HG03439 (cell line): ENCODE results near the gene FZD4.
"Not testable (repeated sequence)": the region's sequence is repeated elsewhere in the genome, so short reads cannot be mapped to it uniquely, and the experiment has no call there.

Source experiments
- ATAC-seq: cut with Tn5 transposase; IDR thresholded peaks from one replicate; pipeline ENCODE4 v1.9.1; 2021; ENCODE audit warnings: mild to moderate bottlenecking, moderate library complexity; ENCODE audit not compliant: unreplicated experiment

Gene FZD4

GRCh38 chr11:86977441-86978050 is 22.4 kb upstream of the FZD4 start:
- ATAC-seq, result no peak

DNA sequence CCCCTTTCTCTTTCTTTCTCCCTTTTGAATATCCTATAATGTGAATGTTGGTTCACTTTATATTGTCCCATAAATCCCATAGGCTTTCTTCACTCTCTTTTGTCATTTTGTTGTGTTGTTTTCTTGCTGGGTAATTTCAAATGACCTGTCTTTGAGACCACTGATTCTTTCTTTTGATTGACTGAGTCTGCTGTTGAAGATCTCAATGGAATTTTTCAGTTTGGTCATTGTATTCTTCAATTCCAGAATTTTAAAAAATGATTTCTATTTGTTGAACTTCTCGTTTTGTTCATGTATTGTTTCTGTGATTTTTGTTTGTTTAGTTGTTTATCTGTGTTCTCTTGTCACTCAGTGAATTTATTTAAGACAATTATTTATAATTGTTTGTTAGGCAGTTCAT is 17.5 kb upstream of the FZD4 start:
- no peak for ATAC-seq

GRCh38 chr11:86969258-86969657 is 14.1 kb upstream of the FZD4 start:
- ATAC-seq, result no peak

DNA sequence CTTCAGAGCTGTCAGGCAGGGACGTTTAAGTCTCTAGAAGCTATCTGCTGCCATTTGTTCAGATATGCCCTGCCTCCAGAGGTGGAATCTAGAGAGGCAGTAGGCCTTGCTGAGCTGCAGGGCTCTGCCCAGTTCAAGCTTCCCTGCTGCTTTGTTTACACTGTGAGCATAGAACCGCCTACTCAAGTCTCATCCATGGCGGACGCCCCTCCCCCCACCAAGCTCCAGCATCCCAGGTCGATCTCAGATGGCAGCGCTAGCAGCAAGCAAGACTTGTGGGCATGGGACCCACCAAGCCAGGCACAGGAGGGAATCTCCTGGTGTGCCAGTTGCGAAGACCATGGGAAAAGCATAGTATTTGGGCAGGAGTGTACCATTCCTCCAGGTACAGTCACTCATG is 12.4 kb upstream of the FZD4 start:
- not testable (repeated sequence) for ATAC-seq

DNA sequence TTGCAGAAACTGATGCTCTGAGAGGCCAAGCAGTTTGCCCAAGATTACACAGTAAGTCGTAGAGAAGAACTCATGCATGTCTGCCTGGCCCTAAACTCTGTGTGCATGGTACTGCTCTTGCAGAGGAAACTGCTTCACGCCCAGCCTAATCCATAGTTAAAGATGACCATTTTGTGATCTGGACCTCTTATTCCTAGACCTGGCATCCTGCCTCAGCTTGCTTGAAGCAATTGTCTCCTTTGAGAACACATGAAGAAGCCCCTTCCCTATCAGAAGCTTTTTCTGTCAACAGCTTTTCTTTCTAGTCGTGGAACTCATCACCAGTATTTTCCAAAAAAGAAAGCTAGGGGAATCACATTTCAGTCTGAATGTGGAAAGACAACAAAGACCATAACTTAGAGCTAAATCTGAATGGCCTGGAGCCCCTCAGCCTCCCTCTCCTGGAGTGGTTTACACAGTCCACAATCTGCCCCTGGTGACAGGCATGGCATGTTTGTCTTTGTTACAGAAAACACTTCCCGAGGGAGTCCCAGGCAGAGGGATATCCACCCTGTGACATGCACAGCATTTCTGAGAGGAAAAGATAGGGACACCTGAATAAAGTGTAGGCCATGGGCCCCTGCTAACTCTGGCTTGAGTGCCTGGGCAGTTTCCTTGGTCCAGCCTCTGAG is 2.9 kb upstream of the FZD4 start:
- no peak for ATAC-seq

- no peak for ATAC-seq
Observed at GRCh38 chr11:86956905-86957195, 1.7 kb upstream of the FZD4 start.

- ATAC-seq, result no peak
Observed at GRCh38 chr11:86955111-86955360, 159 bp downstream of the FZD4 start.

DNA sequence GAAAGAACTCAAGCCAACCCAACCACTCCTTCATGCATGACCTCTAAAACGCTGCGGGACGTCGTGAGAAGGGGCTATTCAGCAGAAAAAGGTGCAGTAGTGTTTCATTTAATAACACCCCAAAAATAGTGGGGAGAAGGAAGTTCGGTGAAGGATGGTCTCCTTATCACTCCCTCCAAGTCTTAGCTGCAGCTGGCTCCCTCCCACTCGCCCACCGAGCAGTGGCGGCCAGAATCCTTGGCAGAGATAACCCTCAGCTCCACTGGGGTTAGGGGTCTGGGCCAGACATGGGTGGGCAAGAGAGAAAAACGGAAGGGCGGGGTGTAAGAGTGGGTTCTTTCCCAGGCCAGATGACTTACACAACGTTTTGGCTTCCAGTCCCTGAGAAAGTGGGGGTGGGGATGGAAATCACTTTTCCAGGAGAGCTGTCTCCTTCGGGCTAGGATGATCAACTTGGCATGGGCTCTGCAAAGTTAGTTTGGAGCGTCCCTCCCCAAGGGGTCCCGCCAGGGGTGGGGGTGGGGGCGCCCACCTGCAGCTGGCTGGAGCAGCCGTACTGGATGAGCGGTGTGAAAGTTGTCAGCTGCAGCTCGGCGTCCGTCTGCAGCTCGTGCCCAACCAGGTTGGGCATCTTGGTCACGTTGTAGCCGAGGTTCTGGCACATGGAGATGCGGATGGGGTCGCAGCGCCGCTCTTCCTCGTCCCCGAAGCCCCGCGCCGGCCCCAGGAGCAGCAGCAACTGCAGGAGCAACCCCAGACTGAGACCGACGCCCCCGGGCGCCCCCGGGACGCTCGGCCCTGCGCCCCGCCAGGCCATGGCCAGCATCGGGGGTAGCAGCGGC is 705 bp downstream of the FZD4 start:
- ATAC-seq, result no peak

- ATAC-seq, result no peak
Observed at GRCh38 chr11:86952221-86952875, 2.8 kb downstream of the FZD4 start.

- ATAC-seq, result no peak
Observed at GRCh38 chr11:86951706-86952105, 3.5 kb downstream of the FZD4 start.

DNA sequence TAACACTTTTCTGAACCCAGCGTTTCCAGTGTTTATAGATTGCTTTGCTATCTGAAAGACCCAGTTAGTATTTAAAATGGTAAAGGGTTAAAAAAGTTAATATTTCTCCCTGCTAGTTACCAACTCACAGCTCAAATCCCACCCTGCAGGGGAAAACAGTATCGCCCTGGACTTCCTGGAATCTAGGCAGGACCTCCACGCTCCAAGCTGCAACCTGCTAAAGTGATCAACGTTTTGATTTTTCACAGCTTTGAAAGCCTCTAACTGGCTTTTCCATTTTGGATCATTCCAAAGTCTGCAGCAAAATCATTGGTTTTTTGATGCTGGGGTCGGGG is 4.6 kb downstream of the FZD4 start:
- no peak for ATAC-seq

- ATAC-seq, result no peak
Observed at GRCh38 chr11:86949995-86950660, 5.1 kb downstream of the FZD4 start.

GRCh38 chr11:86948733-86949132 is 6.5 kb downstream of the FZD4 start:
- ATAC-seq, result no peak

- ATAC-seq, result no peak
Observed at GRCh38 chr11:86947541-86947940, 7.7 kb downstream of the FZD4 start.

DNA sequence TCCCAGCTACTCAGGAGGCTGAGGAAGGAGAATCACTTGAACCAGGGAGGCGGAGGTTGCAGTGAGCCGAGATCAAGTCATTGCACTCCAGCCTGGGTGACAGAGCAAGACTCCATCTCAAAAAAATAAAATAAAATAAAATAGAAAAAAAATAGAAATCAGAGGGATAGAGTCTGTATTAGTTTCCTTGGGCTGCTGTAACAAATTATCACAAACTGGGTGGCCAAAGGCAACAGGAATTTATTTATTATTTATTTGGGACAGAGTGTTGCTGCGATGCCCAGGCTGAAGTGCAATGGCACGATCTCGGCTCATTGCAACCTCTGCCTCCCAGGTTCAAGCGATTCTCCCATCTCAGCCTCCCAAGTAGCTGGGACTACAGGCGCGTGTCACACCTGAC is 11.7 kb downstream of the FZD4 start:
- ATAC-seq, result not testable (repeated sequence)

DNA sequence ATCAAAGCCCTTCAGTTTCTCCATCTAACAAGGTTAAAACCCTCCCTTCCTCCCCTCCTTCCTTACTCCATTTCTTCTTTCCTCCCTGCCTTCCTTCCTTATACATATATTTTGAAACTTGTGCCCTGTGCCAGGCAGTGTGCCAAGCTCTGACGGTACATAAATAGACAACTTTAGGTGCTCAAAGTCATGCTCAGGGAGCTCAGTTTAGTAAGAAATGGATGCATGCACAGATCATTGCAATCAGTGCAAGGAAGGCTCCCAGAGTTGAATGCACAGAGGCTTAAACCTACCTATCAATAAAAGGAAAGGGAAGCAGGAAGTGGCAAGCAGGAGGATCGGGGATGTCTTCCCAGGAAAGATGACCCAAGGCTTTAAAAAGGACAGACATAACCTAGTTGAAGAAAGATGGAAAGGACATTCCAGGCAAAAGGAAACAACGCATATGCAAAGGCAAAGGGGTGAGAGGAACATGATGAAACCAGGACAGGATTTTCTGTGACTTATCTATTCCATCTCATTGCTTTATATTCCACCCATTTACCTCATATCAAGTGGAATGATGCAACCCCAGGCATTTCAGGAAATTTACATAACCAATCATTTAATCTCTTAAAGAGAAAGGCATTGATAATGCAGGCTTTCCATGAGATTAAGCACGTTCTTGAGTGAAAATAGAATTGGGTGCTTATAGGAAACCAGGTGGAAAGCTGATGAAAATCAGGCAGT is 13.2 kb downstream of the FZD4 start:
- ATAC-seq, result no peak

- ATAC-seq, result no peak
Observed at GRCh38 chr11:86941077-86941870, 13.9 kb downstream of the FZD4 start.

- no peak for ATAC-seq
Observed at GRCh38 chr11:86940122-86940777, 14.9 kb downstream of the FZD4 start.
